Neural progenitor cell (in vitro differentiated cells): ENCODE measurements around the gene LYPD6B. TPM values are rescaled to one million over a fixed set of nuclear protein-coding genes. Genes with fewer than 3 reads are reported as not detected.

Experiments used
- DNase-seq: peaks from one replicate; pipeline ENCODE4 v3.0.0-alpha.2; 2016; ENCODE audit warnings: low spot score
- H2AFZ ChIP-seq: fragments of 200-600 bp; sonication (generic); replicated peaks from 2 replicates; pipeline ENCODE4 v1.6.1; 2016; ENCODE audit warnings: antibody characterized with exemption
- H3F3A ChIP-seq: fragments of 200-600 bp; sonication (generic); 2 replicates; pipeline ENCODE4 v1.6.1; 2016; ENCODE audit warnings: antibody characterized with exemption, low read depth
- H3K27ac ChIP-seq: fragments of 200-600 bp; sonication (generic); 2 replicates; pipeline ENCODE4 v1.5.1; 2016; ENCODE audit warnings: mild to moderate bottlenecking
- H3K27me3 ChIP-seq: fragments of 200-600 bp; sonication (generic); 2 replicates; pipeline ENCODE4 v1.6.1; 2016; ENCODE audit warnings: mild to moderate bottlenecking, moderate library complexity
- H3K36me3 ChIP-seq: fragments of 200-600 bp; sonication (generic); 2 replicates; pipeline ENCODE4 v1.5.1; 2016
- H3K4me1 ChIP-seq: fragments of 200-600 bp; sonication (generic); 2 replicates; pipeline ENCODE4 v1.6.1; 2016; ENCODE audit warnings: mixed run types
- H3K4me2 ChIP-seq: fragments of 200-600 bp; sonication (generic); 2 replicates; pipeline ENCODE4 v1.6.1; 2016
- H3K4me3 ChIP-seq: fragments of 200-600 bp; sonication (generic); 2 replicates; pipeline ENCODE4 v1.5.1; 2016
- H3K79me2 ChIP-seq: fragments of 200-600 bp; sonication (generic); 2 replicates; pipeline ENCODE4 v1.6.1; 2016; ENCODE audit warnings: low read depth
- H3K9ac ChIP-seq: fragments of 200-600 bp; sonication (generic); 2 replicates; pipeline ENCODE4 v1.6.1; 2016
- H3K9me3 ChIP-seq: fragments of 200-600 bp; sonication (generic); 2 replicates; pipeline ENCODE4 v1.5.1; 2016; ENCODE audit warnings: low read depth
- H4K20me1 ChIP-seq: fragments of 200-600 bp; sonication (generic); 2 replicates; pipeline ENCODE4 v1.6.1; 2016; ENCODE audit warnings: low read depth
- H3K27ac Mint-ChIP-seq: 3 replicates; pipeline ENCODE4 v1.8.0; 2021; ENCODE audit warnings: mixed read lengths
- H3K27me3 Mint-ChIP-seq: 2 replicates; pipeline ENCODE4 v1.8.0; 2022; ENCODE audit warnings: low read depth, mild to moderate bottlenecking, inconsistent platforms, moderate library complexity, mixed read lengths; ENCODE audit not compliant: insufficient read depth
- H3K36me3 Mint-ChIP-seq: 3 replicates; pipeline ENCODE4 v1.8.0; 2021; ENCODE audit warnings: mixed read lengths
- H3K4me1 Mint-ChIP-seq: 3 replicates; pipeline ENCODE4 v1.8.0; 2021; ENCODE audit warnings: mixed read lengths
- H3K4me3 Mint-ChIP-seq: 3 replicates; pipeline ENCODE4 v1.8.0; 2021; ENCODE audit warnings: mild to moderate bottlenecking, moderate library complexity, mixed read lengths
- H3K9me3 Mint-ChIP-seq: 3 replicates; pipeline ENCODE4 v1.8.0; 2020; ENCODE audit warnings: mixed read lengths
- CTCF ChIP-seq: fragments of 200-600 bp; sonication (generic); IDR thresholded peaks from 2 replicates; pipeline ENCODE4 v1.5.1; 2017; ENCODE audit warnings: antibody characterized with exemption, mild to moderate bottlenecking
- EZH2 ChIP-seq: fragments of 200-600 bp; sonication (generic); IDR thresholded peaks from 2 replicates; pipeline ENCODE4 v1.6.1; 2017; ENCODE audit warnings: antibody characterized with exemption, mild to moderate bottlenecking, moderate library complexity
- EZH2phosphoT487 ChIP-seq: fragments of 200-600 bp; sonication (generic); IDR thresholded peaks from 2 replicates; pipeline ENCODE4 v1.6.1; 2017; ENCODE audit warnings: antibody characterized with exemption
- total RNA-seq: library from RNA; depleted of rRNA; stranded (reverse); fragments of >200 nt; gene quantifications from 2 replicates; pipeline ENCODE4 v1.2.3, GENCODE V29; 2015; ENCODE audit warnings: low replicate concordance

The LYPD6B gene
- total RNA-seq, 1 donor from 2014 or later, result not detected

GRCh38 chr2:149104221-149104620 lies 65.7 kb downstream of the LYPD6B start:
- Histone ChIP-seq H3K9me3 (no peaks in the 10 kb centered on the region), H3K4me2 (no peak overlapping the region), H3K79me2 (no peaks in the 10 kb centered on the region), H2AFZ (no peak overlapping the region), H3K4me1 (peaks cover 10% of the 10 kb centered on the region), H3K36me3 (no peaks in the 10 kb centered on the region), H4K20me1 (no peaks in the 10 kb centered on the region), H3F3A (no peaks in the 10 kb centered on the region), H3K27ac (no peak overlapping the region), H3K9ac (no peak overlapping the region), H3K27me3 (no peaks in the 10 kb centered on the region), H3K4me3 (no peak overlapping the region)
- no peaks in the 10 kb centered on the region for H3K36me3 Mint-ChIP-seq
- no peaks in the 10 kb centered on the region for H3K27me3 Mint-ChIP-seq
- DNase-seq, result no peak
- no peak overlapping the region for H3K27ac Mint-ChIP-seq
- H3K4me1 Mint-ChIP-seq, result no peaks in the 10 kb centered on the region
- TF ChIP-seq EZH2phosphoT487, result no peak
- no peak for TF ChIP-seq EZH2
- TF ChIP-seq CTCF, result no peak
- no peak overlapping the region for H3K4me3 Mint-ChIP-seq
- peaks cover 6% of the 10 kb centered on the region for H3K9me3 Mint-ChIP-seq

GRCh38 chr2:149112068-149112467 lies 73.6 kb downstream of the LYPD6B start:
- Histone ChIP-seq H3K27me3 (no peaks in the 10 kb centered on the region), H3K4me2 (no peak overlapping the region), H3K4me3 (no peak overlapping the region), H3F3A (no peaks in the 10 kb centered on the region), H3K9me3 (no peaks in the 10 kb centered on the region), H3K4me1 (no peaks in the 10 kb centered on the region), H3K9ac (no peak overlapping the region), H4K20me1 (no peaks in the 10 kb centered on the region), H2AFZ (no peak overlapping the region), H3K36me3 (no peaks in the 10 kb centered on the region), H3K79me2 (no peaks in the 10 kb centered on the region), H3K27ac (no peak overlapping the region)
- H3K4me3 Mint-ChIP-seq, result no peak overlapping the region
- no peak overlapping the region for H3K27ac Mint-ChIP-seq
- H3K4me1 Mint-ChIP-seq, result no peaks in the 10 kb centered on the region
- peaks cover 4% of the 10 kb centered on the region for H3K9me3 Mint-ChIP-seq
- no peak for DNase-seq
- H3K36me3 Mint-ChIP-seq, result no peaks in the 10 kb centered on the region
- TF ChIP-seq EZH2, result no peak
- no peak for TF ChIP-seq CTCF
- TF ChIP-seq EZH2phosphoT487, result no peak
- no peaks in the 10 kb centered on the region for H3K27me3 Mint-ChIP-seq

GRCh38 chr2:149112713-149113112 lies 74.2 kb downstream of the LYPD6B start:
- Mint-ChIP-seq H3K4me3 (no peak overlapping the region), H3K27me3 (no peaks in the 10 kb centered on the region), H3K36me3 (no peaks in the 10 kb centered on the region), H3K9me3 (peaks cover 4% of the 10 kb centered on the region), H3K4me1 (no peaks in the 10 kb centered on the region), H3K27ac (no peak overlapping the region)
- TF ChIP-seq EZH2phosphoT487 (no peak), EZH2 (no peak), CTCF (no peak)
- Histone ChIP-seq H4K20me1 (no peaks in the 10 kb centered on the region), H3K4me1 (no peaks in the 10 kb centered on the region), H3K36me3 (no peaks in the 10 kb centered on the region), H3K9me3 (no peaks in the 10 kb centered on the region), H3K4me3 (no peak overlapping the region), H3F3A (no peaks in the 10 kb centered on the region), H3K79me2 (no peaks in the 10 kb centered on the region), H3K4me2 (no peak overlapping the region), H2AFZ (no peak overlapping the region), H3K27me3 (no peaks in the 10 kb centered on the region), H3K27ac (no peak overlapping the region), H3K9ac (no peak overlapping the region)
- DNase-seq, result no peak

GRCh38 chr2:149115781-149116180 lies 77.3 kb downstream of the LYPD6B start:
- no peak overlapping the region for H2AFZ ChIP-seq
- no peaks in the 10 kb centered on the region for H3K4me1 ChIP-seq
- Mint-ChIP-seq H3K4me1 (no peaks in the 10 kb centered on the region), H3K27ac (no peak overlapping the region), H3K27me3 (no peaks in the 10 kb centered on the region), H3K36me3 (no peaks in the 10 kb centered on the region), H3K9me3 (no peaks in the 10 kb centered on the region), H3K4me3 (no peak overlapping the region)
- no peak overlapping the region for H3K4me2 ChIP-seq
- no peak for DNase-seq
- no peak overlapping the region for H3K9ac ChIP-seq
- no peaks in the 10 kb centered on the region for H3K27me3 ChIP-seq
- TF ChIP-seq EZH2, result no peak
- no peak for TF ChIP-seq EZH2phosphoT487
- no peak for TF ChIP-seq CTCF
- H3K79me2 ChIP-seq, result no peaks in the 10 kb centered on the region
- H3K4me3 ChIP-seq, result no peak overlapping the region
- H3K27ac ChIP-seq, result no peak overlapping the region
- no peaks in the 10 kb centered on the region for H3K9me3 ChIP-seq
- H3F3A ChIP-seq, result no peaks in the 10 kb centered on the region
- no peaks in the 10 kb centered on the region for H4K20me1 ChIP-seq
- no peaks in the 10 kb centered on the region for H3K36me3 ChIP-seq
